Measurements from ENCODE around the gene MAST1.
"Not testable (repeated sequence)": the region's sequence is repeated elsewhere in the genome, so short reads cannot be mapped to it uniquely, and the experiment has no call there.

The MAST1 gene

DNA sequence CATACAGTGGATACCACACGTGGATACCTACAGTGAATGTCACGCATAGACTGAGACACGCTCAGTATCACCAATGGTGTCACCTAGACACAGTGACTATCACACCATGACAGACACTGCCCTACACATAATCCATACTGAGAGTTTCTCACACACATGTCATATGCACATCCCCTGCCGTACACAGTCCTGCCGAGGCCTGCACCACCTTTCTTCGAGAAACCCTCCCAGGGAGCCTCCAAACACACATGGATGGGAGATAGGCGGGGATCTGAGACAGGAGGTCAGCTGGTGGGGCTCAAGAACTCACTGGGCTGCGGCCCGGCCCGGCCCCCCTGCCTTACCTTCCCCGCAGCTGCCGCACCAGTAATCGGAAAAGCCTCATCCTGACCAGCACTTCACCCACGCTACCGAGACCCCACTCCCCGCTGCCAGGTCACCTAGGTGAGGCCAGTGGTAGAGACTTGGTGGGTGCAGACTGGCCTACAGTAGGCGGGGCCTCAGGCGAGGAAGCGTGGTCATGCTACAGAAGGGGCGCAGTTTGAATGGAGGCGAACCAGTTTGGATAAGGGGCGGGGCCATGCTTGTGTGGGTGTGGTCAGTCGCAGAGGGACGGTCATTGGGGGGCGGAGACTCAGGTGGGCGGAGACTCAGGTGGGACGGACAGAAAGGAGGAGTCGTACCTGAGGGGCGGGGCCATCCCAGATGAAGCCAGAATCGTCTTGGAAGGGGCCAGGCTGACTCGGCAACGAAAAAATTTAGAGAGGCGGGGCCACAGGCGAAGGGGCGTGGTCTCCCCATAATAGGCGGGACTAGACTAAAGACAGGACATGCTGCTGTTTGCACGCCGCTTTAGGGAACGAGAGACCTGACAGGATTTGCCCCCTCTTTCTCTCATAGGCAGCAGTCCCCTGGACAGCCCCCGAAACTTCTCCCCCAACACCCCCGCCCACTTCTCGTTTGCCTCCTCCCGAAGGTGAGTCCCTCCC, 2.1 kb downstream of the MAST1 start:
- no peak for DNase-seq (ENCODE audit: low spot score)

DNA sequence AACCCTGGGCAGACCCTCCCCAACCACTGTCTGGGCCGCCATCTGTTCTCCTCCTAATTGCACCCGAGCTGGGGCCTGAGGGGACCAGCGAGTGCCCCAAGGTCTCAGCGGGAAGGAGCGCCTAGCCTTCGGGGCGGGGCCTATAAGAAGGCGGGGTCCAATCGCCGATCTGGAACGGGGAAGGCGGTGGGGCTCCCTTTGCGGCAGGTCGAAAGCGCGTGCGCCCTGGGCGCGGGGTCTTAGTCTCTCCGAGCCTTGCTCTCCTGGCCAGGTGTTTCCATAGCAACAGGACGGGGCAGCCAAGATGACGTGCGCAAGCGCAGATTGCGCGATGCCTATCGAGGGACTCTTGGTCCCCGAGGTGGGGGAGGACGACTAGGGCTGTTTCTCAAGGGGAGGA, 2.8 kb downstream of the MAST1 start:
- no peak for DNase-seq (ENCODE audit: low spot score)

GRCh38 chr19:12842511-12842910, 4.2 kb downstream of the MAST1 start:
- no peak for DNase-seq (ENCODE audit: low spot score)

- no peak for DNase-seq (ENCODE audit: low spot score)
These were observed 5.0 kb downstream of the MAST1 start for GRCh38 chr19:12843328-12843727.

DNA sequence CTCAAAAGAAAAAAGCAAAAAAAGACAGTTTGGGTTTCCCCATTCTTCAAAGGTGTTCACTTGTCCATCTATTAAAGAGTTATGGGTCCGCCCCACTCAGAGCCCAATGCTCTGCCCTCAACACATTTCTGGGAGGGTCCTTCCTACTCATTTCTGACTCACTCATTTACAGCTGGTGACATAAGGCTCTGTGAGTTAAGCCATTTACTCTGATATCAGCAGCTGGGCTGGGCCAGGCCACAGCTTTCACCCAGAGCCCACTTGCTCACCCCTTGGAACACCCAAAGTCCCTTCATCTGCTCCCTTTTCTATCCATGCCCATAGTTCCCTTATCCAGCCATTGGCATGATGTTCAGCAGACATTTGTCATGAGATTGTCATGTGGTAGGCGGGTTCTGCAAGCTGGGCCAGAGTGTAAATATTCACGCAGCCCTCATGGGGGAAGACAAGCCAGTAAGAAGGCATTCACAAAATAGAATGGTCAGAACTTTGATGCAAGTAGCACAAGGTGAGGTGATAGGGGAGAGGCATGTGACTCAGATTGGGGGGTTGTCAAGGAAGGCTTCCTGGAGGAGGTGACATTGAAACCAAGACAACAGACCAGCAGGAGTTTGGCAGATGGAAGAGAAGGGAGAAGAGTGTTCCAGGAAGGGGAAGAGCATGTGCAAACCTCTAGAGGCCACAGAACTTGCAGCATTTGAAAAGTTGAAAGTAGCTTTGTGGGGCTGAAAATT, 5.9 kb downstream of the MAST1 start:
- no peak for DNase-seq (ENCODE audit: low spot score)

DNA sequence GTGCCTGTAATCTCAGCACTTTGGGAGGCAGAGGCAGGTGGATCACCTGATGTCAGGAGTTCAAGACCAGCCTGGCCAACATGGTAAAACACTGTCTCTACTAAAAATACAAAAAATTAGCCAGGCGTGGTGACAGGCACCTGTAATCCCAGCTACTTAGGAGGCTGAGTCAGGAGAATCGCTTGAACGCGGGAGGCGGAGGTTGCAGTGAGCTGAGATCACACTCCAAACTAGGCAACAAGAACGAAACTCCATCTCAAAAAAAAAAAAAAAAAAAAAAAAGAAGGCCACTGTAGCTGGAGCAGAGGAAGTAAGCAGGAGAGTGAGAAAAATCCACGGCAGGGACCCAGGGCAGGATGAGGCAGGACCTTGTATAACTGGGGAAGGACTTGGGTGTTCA, 8.3 kb downstream of the MAST1 start:
- not testable (repeated sequence) for DNase-seq (ENCODE audit: low spot score)

DNA sequence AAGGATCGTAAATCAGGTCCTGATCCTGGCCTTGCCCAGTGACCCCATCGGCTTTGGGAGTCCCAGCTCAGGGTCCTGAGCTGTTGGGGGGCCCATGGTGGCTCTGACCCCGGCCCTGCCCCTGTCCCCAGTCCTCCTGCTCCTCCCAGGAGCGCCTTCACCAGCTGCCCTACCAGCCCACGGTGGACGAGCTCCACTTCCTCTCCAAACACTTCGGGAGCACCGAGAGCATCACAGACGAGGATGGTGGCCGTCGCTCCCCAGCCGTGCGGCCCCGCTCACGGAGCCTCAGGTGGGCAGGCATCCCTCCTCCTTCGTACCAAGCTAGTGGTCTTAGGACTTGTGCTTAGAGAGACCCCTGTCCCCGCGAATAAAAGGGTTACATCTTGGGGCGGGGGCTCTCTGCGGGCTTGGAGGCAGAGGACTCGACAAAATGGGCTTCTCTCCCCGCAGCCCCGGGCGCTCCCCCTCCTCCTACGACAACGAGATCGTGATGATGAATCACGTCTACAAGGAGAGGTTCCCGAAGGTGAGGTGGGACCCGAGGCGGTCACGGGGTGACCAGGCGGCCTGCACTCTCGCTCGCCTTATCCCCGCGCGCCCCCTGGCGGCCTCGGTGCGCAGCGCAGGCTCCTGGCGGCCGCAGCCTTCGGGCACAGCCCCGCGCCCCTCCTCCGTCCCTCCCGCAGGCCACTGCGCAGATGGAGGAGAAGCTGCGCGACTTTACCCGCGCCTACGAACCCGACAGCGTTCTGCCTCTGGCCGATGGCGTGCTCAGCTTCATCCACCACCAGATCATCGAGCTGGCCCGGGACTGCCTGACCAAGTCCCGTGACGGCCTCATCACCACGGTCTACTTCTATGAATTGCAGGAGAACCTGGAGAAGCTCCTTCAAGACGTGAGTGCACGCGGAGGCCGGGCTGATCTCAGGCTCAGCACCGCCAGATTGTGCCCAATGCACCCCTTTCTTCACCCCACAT, 9.1 kb downstream of the MAST1 start:
- DNase-seq (ENCODE audit: low spot score), result peak; percentile 87

- no peak for DNase-seq (ENCODE audit: low spot score)
These were observed 18.3 kb downstream of the MAST1 start for GRCh38 chr19:12856653-12857052.

- DNase-seq (ENCODE audit: low spot score), result no peak
These were observed 20.0 kb downstream of the MAST1 start for GRCh38 chr19:12858041-12858928.

DNA sequence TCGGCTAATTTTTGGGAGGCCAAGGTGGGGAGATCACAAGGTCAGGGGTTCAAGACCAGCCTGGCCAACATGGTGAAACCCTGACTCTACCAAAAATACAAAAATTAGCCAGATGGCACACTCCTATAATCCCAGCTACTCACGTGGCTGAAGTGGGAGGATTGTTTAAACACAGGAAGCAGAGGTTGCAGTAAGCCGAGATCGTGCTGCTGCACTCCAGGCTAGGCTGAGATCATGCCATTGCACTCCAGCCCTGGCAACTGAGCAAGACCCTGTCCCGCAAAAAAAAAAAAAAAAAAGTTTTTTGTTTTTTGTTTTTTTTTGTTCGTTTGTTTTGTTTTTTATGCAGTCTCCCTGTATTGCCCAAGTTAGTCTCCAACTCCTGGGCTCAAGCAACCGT, 21.2 kb downstream of the MAST1 start:
- DNase-seq (ENCODE audit: low spot score), result no peak

- no peak for DNase-seq (ENCODE audit: low spot score)
These were observed 25.8 kb downstream of the MAST1 start for GRCh38 chr19:12864143-12864542.

GRCh38 chr19:12864721-12865715, 26.7 kb downstream of the MAST1 start:
- DNase-seq (ENCODE audit: low spot score), result no peak

DNA sequence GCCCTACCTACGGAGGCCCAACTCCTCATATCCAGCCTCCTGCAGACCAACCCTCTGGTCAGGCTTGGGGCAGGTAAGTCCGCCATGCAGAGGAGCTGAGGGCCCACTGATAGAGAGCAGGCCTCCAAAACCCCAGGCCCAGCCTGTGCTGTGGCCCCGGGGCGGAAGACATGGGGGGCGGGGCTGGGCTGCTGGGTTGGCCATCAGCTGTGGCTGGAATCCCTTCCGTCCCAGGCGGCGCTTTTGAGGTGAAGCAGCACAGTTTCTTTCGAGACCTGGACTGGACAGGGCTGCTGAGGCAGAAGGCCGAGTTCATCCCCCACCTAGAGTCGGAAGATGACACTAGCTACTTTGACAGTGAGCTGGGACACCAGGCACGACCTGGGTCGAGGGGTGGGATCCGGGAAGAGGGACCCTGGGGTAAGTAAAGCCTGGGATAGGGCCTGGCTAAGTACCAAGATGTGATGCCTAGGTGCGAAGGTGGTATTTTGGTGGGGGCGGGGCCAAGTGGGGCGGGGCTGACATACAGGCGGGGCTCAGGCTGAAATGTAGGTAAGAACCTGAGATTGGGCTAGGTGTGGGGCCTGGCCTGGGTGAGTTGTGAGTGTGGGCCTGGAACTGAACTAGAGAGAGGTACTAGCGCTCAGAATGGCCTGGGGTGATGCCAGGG, 27.6 kb downstream of the MAST1 start:
- no peak for DNase-seq (ENCODE audit: low spot score)

DNA sequence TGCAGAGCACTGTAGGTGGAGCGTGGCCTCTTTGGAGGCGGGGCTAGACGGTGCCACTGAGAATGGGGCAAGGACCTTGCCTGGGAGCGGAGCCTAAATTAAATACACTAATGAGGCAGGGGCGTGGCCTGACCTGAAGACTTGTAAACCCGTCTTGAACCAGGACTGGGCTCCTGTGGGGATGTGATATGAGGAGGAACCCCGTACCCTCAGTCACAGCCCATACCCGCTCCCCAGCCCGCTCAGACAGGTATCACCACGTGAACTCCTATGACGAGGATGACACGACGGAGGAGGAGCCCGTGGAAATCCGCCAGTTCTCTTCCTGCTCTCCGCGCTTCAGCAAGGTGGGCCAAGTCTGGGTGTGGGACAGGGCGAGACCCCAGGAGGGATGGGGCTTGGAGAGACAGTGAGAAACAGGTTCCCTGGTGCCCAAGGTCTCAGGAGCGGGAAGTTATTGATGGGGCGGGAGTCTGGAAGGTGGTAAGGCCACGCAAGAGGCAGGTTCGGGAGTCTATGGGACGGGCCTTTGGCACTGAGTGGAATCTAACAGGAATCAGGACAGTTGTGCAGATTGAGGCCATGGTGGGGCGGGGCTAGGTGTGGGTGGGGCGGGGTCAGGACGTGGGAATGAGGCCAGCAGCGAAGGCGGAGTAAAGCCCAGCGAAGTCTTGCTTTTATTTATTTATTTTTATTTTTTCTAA, 28.3 kb downstream of the MAST1 start:
- no peak for DNase-seq (ENCODE audit: low spot score)

DNA sequence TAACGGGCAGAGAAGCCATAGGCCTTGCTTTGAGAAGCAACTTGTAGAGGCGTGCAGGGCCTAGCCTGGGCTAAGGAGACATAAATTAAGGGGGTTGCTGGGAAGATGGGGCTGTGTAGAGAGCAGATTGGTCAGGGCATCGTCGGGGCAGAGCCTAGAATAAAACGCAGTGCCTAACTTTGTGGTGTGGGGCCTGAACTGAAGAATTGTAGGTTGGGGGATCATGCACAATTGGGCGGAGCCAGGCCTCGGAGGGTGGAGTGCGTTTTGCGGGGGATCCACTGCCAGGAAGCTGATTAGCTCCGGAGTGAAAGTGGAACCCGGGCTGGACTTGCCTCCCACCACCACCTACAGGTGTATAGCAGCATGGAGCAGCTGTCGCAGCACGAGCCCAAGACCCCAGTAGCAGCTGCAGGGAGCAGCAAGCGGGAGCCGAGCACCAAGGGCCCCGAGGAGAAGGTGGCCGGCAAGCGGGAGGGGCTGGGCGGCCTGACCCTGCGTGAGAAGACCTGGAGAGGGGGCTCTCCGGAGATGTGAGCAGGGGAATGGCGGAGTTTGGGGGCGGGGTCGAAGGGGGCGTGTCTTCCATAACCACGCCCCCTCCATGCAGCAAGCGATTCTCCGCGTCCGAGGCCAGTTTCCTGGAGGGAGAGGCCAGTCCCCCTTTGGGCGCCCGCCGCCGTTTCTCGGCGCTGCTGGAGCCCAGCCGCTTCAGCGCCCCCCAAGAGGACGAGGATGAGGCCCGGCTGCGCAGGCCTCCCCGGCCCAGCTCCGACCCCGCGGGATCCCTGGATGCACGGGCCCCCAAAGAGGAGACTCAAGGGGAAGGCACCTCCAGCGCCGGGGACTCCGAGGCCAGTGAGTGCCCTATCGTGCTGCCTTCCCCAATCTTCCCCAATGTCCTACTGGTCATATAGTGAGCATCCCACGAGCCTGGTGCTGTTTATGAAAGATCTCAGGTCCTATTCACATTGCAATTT, 29.1 kb downstream of the MAST1 start:
- peak; percentile 87 for DNase-seq (ENCODE audit: low spot score)

GRCh38 chr19:12868540-12869112, 30.3 kb downstream of the MAST1 start:
- DNase-seq (ENCODE audit: low spot score), result peak; percentile 52

GRCh38 chr19:12871681-12872080, 33.4 kb downstream of the MAST1 start:
- no peak for DNase-seq (ENCODE audit: low spot score)

Data from hepatic stellate cell (primary cell).